ENCODE data around the gene FAM174C.

The FAM174C gene

GRCh38 chr19:1261798-1262622 lies 13.3 kb upstream of the FAM174C start:
- DNase-seq (ENCODE audit: low spot score): peak; percentile 31

DNA sequence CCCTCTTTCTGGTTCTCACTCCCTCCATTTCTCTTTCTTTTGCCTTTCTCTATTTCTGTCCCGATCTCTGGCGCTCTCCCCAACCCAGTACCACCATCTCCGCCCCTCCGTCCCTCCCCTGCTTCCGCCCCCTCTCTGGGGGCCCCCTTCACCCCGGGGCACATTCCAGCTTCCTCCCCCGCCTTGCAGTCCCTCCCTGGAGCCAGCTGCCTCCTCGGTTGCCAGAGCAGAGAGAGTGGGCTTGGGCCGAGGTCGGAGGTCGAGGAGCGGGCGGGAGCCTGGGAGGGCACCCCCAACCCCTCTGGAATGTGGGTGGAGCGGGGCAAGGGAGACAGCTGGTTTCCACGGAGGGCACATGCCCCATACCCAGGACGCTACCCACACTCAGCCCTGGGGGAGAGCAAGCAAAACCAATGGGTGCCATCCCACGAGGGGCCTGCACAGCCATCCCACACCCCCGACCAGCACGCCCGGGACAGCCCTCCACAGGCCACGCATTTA lies 12.7 kb upstream of the FAM174C start:
- DNase-seq (ENCODE audit: low spot score): peak; percentile 35

DNA sequence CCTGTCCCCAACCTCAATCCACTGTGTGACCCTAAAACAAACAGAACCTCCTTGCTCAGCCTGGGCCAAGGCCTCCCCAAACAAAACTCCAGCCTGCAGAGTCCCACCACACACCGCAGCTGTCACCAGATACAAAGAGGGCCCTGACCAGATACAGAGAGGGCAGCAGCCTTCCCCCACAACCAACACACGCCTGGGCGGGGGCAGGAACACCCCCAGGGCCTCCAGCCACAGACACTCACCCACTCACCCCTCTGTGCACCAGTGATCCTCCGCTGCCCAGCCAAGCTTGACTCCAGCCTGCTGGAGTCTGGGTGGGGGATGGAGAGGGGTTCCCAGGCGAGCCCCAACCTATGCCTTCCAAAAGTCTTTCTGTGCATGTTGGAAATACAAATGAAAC lies 12.1 kb upstream of the FAM174C start:
- peak; percentile 52 for DNase-seq (ENCODE audit: low spot score)

DNA sequence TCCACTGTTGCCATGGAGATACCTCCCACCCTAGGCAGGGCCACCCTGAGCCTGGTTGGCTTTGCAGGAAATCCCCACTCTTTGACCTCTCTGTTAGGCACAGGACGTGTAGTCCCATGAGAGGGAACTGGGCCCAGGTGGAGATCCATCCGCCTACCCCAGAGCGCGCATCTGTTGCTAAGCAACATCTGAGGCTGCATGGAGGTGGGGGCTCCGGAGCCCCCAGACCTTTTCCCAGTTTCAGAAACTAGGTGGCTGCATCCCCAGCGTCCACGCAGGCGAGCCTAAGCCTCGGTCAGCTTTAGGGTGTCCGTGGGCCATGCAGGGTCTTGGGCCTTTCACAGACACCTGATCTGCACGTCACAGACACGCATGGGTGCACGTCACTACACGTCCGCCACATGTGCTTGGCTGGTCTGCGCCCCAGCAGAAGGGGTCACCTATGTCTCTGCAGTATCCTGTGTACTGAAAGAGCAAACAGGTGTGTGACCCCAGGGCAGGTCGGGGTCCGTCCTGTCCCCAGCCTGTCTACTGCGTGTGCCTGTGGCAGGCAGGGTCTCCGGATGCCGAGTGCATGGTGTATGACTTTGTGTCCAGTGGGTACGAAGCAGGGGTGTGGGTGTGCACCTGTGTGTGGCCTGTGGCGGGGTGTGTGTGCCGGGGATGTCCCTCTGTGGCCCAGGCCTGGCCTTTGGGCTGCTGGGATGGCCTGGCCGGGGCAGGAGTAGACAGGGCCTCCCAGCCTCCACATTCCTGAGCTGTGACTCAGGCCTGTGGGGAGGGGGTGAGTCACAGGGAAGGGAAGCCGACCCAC lies 10.3 kb upstream of the FAM174C start:
- peak; percentile 92 for DNase-seq (ENCODE audit: low spot score)

DNA sequence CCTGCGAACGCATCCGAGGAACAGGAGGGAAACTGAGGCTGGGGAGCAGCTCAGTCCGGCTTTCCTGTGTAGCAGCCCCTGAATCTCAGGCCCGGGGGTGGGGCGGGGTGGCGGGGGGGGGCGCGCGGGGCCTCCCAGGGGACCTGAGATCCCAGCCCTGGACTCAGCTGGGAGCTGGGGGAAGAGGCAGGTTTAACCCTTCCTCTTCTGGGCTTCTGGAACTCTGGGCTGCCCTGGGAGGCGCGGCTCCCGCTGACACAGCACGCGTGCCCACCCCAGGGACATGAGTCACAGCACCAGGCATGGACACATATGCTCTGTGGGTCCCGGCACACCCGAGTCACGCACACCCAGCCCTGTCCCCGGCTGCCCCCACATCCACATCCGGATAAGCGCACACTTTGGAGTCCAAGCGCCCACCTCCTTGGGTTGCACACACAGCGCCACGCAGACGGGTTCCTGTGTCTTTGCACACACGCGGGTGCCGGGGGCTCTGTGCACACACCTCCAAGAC lies 9.7 kb upstream of the FAM174C start:
- DNase-seq (ENCODE audit: low spot score): no peak

DNA sequence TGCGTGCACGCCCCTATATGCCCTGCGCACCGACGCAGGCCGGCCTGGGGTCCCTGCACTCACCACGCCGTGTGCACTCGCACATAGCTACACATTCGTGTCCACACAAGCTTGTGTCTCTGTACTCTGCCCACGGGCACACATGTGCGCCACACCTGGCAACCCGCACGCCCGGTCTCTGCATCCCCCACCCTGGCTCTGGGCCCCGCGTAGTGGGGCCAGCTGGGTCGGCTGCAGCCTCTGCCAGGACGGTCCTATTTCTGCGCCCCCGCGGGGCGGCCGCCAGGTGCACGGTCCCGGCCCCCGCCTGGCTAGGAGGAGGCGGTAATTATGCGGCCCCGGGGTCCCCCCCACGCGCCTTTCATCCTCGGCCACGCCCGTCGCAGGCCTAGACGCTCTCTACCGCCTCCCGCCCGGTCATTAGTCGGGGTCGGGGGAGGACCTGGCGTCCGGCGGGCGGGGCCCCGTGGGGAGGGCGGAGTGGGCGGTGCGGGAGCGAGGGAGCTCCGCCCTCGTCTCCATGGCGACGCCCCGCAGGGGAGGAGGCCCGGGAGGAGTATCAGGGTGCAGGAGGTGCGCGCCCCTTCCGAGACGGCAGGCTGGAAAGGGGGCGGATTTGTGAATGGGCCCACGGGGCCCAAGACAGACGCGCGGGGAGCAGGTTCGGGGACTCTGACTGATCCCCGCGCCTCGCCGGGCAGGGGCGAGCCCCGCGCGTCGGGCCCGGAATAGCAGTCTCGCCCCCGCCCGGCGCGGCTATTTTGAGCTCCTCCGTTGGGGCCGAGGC lies 9.0 kb upstream of the FAM174C start:
- peak; percentile 94 for DNase-seq (ENCODE audit: low spot score)

DNA sequence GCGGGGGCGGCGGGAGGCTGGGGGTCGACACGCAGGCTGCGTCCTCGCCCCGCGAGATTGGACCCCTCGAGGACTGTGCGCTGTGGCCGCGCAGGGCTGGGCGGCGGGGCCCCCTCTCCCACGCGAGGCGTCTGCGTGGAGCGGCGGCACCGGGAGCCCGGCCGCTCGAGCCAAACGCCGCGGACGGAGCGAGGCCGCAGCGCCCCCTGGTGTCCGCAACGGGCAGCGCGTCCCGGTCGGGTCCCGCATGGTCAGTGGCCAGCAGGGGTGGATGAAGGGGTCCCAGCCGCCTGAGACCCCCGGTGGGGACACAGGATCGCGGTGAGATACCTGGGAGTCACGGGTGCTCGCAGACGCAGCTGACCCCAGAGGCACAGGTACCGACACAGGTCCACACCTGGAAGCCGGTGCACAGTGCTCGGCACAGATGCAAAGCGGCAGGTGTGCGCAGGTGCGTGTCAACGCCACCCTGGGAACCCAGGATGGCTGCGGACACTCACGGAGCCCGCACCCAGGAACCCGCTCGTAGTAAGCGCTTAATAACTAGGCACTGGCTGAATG lies 8.3 kb upstream of the FAM174C start:
- peak; percentile 62 for DNase-seq (ENCODE audit: low spot score)

DNA sequence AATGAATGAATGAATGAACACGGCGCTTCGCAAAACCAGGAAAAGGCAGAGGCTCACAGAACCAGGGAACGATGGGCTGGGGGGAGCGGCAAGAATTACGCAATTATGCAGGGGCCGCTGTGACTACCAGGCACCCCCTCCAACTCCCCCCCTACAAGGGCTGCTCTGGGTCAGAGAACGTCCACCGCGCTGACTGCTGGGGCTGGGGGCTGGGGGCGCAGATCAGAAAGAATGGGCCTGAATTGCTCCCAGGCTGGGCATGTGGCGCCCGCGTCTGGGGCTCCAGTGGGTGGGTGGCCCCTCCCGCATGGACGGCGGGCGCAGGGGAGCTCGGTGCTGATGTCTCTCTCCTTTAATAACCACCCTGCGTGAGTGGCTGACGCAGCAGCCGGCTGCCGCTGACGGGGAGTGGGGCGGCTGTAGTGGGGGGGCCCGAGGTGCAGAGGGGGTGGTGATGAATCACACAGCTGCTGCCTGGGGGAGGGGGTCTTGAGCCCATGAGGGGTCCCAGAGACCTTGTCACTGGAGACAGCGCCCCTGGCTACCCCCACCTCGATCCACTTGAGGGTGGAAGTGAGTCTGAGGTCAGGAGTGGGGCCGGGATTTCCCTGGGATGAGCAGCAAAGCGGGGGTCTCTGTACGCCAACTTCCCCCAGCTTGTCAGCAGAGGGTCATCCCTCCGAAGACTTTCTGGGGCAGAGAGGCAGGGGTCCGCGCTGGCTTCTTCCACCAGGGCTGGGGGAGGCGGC lies 7.7 kb upstream of the FAM174C start:
- no peak for DNase-seq (ENCODE audit: low spot score)

GRCh38 chr19:1268226-1269064 lies 6.9 kb upstream of the FAM174C start:
- DNase-seq (ENCODE audit: low spot score): no peak

DNA sequence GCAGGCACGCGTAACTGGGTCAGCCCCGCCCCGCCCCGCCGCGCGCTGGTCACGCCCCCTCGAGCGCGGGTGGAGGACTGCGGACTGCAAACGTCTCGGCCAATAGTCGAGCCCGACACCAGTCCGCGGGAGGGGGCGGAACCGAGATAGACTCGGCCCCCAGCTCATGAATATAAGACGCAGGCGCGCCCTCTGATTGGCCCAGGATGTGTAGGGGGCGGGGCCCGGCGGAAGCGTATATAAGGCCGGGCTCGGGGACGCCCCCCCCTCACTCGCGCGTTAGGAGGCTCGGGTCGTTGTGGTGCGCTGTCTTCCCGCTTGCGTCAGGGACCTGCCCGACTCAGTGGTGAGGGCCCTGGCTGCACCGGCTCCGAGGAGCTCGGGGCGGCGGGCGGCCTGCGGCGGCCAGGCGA lies 6.3 kb upstream of the FAM174C start, which contains the start of gene CIRBP:
CIRBP (plus strand) TSS at position 268 of the 413 bp plus-strand sequence. CDS start 1,602 bp downstream, outside the sequence.
- peak; percentile 98 for DNase-seq (ENCODE audit: low spot score)

- DNase-seq (ENCODE audit: low spot score): peak; percentile 88
These were observed 5.7 kb upstream of the FAM174C start for GRCh38 chr19:1269478-1270212.

- DNase-seq (ENCODE audit: low spot score): peak; percentile 52
These were observed 5.0 kb upstream of the FAM174C start for GRCh38 chr19:1270213-1270853.

- DNase-seq (ENCODE audit: low spot score): no peak
These were observed 4.3 kb upstream of the FAM174C start for GRCh38 chr19:1270854-1271527.

DNA sequence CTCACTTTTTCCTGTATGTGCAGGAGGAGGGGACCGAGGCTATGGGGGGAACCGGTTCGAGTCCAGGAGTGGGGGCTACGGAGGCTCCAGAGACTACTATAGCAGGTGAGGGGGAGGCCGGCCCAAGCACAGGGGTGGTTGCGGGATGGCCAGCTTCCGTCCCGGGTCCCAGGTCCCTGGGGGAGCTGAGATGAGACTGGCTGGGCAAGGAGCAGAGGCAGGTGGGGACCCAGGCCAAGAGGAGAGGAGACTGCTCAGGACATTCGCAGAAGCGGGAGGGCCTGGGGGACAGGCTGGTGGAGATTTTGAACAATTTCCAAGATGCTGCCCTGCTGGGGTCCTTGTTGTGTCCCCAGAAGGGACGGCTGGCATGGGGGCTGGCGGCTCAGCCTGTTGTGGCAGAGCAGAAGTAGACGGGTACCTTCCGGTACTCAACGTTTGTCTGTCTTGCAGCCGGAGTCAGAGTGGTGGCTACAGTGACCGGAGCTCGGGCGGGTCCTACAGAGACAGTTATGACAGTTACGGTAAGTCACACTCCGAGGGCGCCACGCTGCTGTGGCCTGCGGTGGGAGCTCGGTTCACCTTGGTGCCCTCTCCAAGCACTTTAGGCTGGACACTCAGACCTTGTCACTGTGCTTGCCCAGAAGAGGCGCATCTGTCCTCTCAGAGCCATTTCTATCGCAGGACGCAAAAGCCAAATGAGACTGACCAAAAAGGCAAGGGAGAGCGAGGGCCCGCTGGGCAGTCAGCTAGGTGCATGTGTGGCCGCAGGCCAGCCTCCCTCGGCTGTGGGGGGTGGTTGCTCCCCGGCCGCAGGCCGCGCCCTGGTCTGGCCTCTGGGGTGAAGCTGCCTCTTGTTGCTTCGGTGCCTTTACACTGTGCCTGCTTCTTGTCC lies 3.6 kb upstream of the FAM174C start:
- no peak for DNase-seq (ENCODE audit: low spot score)

- DNase-seq (ENCODE audit: low spot score): no peak
These were observed 2.7 kb upstream of the FAM174C start for GRCh38 chr19:1272423-1273262.

All from NAMALWA (cell line).